HCT116 (cell line): ENCODE data around the gene COX10.

Source experiments
- EZH2 ChIP-seq: fragments of 200-600 bp; sonication (generic); IDR thresholded peaks from 2 replicates; pipeline ENCODE4 v1.6.1; 2017; ENCODE audit warnings: antibody characterized with exemption, mixed run types
- POLR2A ChIP-seq: IDR thresholded peaks from 2 replicates; pipeline ENCODE4 v1.7.0; 2011; ENCODE audit warnings: borderline replicate concordance; ENCODE audit not compliant: insufficient read depth, insufficient read length; ENCODE audit errors: extremely low read depth
- POLR2AphosphoS5 ChIP-seq: IDR thresholded peaks from 2 replicates; pipeline ENCODE4 v1.6.1; 2011; ENCODE audit warnings: mild to moderate bottlenecking, low read depth, low read length, moderate library complexity
- TF ChIP-seq, protein P1 (sequence below), 3 experiments: fragments of 200-600 bp in 1 of 3; sonication (generic) in 1 of 3; IDR thresholded peaks in 2 of 3; conservative IDR thresholded peaks in 1 of 3; 2 replicates each; pipeline ENCODE4 v1.5.1; 2012 to 2017; ENCODE audit warnings: low read depth in 2 of 3, low read length in 2 of 3, antibody characterized with exemption in 1 of 3, borderline replicate concordance in 1 of 3, control low read depth in 1 of 3, mild to moderate bottlenecking in 1 of 3, mixed read lengths in 1 of 3, mixed run types in 1 of 3, moderate library complexity in 1 of 3; ENCODE audit not compliant: insufficient read depth in 1 of 3

DNA sequence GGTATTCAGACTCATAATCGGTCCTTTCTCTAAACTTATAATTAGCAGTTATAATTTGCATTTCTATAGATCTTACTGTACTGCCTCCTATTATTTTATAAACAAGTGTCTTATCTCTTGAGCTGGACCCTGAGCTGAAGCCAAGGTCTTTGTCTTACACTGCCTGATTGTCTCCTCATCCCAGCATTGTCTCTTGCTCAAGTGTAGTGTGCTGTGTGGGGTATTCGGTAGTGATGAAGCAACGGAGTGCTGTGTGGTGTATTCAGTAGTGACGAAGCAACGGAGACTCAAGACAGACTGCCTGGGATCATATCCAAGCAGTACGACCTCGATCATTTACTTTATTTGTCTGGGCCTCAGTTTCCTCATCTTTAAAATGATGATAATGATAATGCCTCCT is 69.3 kb downstream of the COX10 start:
- TF ChIP-seq POLR2A (no peak), EZH2 (no peak), POLR2AphosphoS5 (no peak)
- TF ChIP-seq, protein P1, sequence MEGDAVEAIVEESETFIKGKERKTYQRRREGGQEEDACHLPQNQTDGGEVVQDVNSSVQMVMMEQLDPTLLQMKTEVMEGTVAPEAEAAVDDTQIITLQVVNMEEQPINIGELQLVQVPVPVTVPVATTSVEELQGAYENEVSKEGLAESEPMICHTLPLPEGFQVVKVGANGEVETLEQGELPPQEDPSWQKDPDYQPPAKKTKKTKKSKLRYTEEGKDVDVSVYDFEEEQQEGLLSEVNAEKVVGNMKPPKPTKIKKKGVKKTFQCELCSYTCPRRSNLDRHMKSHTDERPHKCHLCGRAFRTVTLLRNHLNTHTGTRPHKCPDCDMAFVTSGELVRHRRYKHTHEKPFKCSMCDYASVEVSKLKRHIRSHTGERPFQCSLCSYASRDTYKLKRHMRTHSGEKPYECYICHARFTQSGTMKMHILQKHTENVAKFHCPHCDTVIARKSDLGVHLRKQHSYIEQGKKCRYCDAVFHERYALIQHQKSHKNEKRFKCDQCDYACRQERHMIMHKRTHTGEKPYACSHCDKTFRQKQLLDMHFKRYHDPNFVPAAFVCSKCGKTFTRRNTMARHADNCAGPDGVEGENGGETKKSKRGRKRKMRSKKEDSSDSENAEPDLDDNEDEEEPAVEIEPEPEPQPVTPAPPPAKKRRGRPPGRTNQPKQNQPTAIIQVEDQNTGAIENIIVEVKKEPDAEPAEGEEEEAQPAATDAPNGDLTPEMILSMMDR (IDR thresholded peaks at IDR 0.05 in 2 of 3, conservative IDR thresholded peaks at IDR 0.05 in 1 of 3; ENCODE audit: borderline replicate concordance in 1 of 3, insufficient read depth in 1 of 3, low read depth in 2 of 3, low read length in 2 of 3): no peak
